NB4 (cell line): Measurements from ENCODE around the gene MGAT4B.

Source experiments
- DNase-seq: peaks from one replicate; pipeline ENCODE4 v3.0.0; 2010; ENCODE audit warnings: low read depth
- H3K4me3 ChIP-seq: one replicate; pipeline ENCODE4 v1.5.1; 2011; ENCODE audit warnings: mild to moderate bottlenecking, low read depth, low read length, moderate library complexity
- CTCF ChIP-seq: IDR thresholded peaks from one replicate; pipeline ENCODE4 v1.5.1; 2012; ENCODE audit warnings: low read depth, low read length
- MAX ChIP-seq: IDR thresholded peaks from 2 replicates; pipeline ENCODE4 v1.6.1; 2011; ENCODE audit warnings: low read depth, low read length
- MYC ChIP-seq: IDR thresholded peaks from 2 replicates; pipeline ENCODE4 v1.6.1; 2011; ENCODE audit warnings: low read depth, low read length
- POLR2A ChIP-seq: IDR thresholded peaks from 2 replicates; pipeline ENCODE4 v1.6.1; 2011; ENCODE audit warnings: mild to moderate bottlenecking; ENCODE audit not compliant: insufficient read length; ENCODE audit errors: extremely low read depth

Gene MGAT4B

GRCh38 chr5:179747811-179748210 lies 58.9 kb downstream of the MGAT4B start:
- TF ChIP-seq CTCF, result no peak
- TF ChIP-seq POLR2A, result no peak
- no peak for TF ChIP-seq MAX
- no peak for TF ChIP-seq MYC
- DNase-seq, result no peak
- no peak overlapping the region for H3K4me3 ChIP-seq
